Measurements from ENCODE around the gene ASTN2.

Gene ASTN2

GRCh38 chr9:116605060-116605459 lies 809.8 kb downstream of the ASTN2 start:
- in situ Hi-C loops (cut with HindIII; ENCODE audit: low sequenced_read_pairs) = no loop called here

- in situ Hi-C loops (cut with HindIII; ENCODE audit: low sequenced_read_pairs) = no loop called here
Observed at GRCh38 chr9:116604251-116604650, 810.6 kb downstream of the ASTN2 start.

GRCh38 chr9:116599342-116599884 lies 815.4 kb downstream of the ASTN2 start:
- in situ Hi-C loops (cut with HindIII; ENCODE audit: low sequenced_read_pairs) = no loop called here

GRCh38 chr9:116596646-116597045 lies 818.2 kb downstream of the ASTN2 start:
- in situ Hi-C loops (cut with HindIII; ENCODE audit: low sequenced_read_pairs) = no loop called here

- in situ Hi-C loops (cut with HindIII; ENCODE audit: low sequenced_read_pairs) = no loop called here
Observed at GRCh38 chr9:116594547-116594946, 820.3 kb downstream of the ASTN2 start.

- in situ Hi-C loops (cut with HindIII; ENCODE audit: low sequenced_read_pairs) = no loop called here
Observed at GRCh38 chr9:116592970-116593369, 821.9 kb downstream of the ASTN2 start.

- in situ Hi-C loops (cut with HindIII; ENCODE audit: low sequenced_read_pairs) = no loop called here
Observed at GRCh38 chr9:116589392-116590354, 825.2 kb downstream of the ASTN2 start.

GRCh38 chr9:116587919-116588318 lies 826.9 kb downstream of the ASTN2 start:
- in situ Hi-C loops (cut with HindIII; ENCODE audit: low sequenced_read_pairs) = no loop called here

GRCh38 chr9:116585896-116586295 lies 829.0 kb downstream of the ASTN2 start:
- in situ Hi-C loops (cut with HindIII; ENCODE audit: low sequenced_read_pairs) = no loop called here

GRCh38 chr9:116585204-116585603 lies 829.7 kb downstream of the ASTN2 start:
- in situ Hi-C loops (cut with HindIII; ENCODE audit: low sequenced_read_pairs) = no loop called here

GRCh38 chr9:116580853-116581252 lies 834.0 kb downstream of the ASTN2 start:
- in situ Hi-C loops (cut with HindIII; ENCODE audit: low sequenced_read_pairs) = loop anchor here (5.0 kb wide), 2 partner anchors 61 to 79 kb away; no protein-coding TSS in a partner anchor

GRCh38 chr9:116576386-116576785 lies 838.5 kb downstream of the ASTN2 start:
- in situ Hi-C loops (cut with HindIII; ENCODE audit: low sequenced_read_pairs) = no loop called here

- in situ Hi-C loops (cut with HindIII; ENCODE audit: low sequenced_read_pairs) = no loop called here
Observed at GRCh38 chr9:116574027-116574679, 840.7 kb downstream of the ASTN2 start.

- in situ Hi-C loops (cut with HindIII; ENCODE audit: low sequenced_read_pairs) = no loop called here
Observed at GRCh38 chr9:116572095-116572748, 842.6 kb downstream of the ASTN2 start.

- in situ Hi-C loops (cut with HindIII; ENCODE audit: low sequenced_read_pairs) = no loop called here
Observed at GRCh38 chr9:116569111-116569510, 845.7 kb downstream of the ASTN2 start.

GRCh38 chr9:116566677-116567488 lies 848.0 kb downstream of the ASTN2 start:
- in situ Hi-C loops (cut with HindIII; ENCODE audit: low sequenced_read_pairs) = no loop called here

GRCh38 chr9:116565986-116566385 lies 848.9 kb downstream of the ASTN2 start:
- in situ Hi-C loops (cut with HindIII; ENCODE audit: low sequenced_read_pairs) = no loop called here

GRCh38 chr9:116564266-116564793 lies 850.5 kb downstream of the ASTN2 start:
- in situ Hi-C loops (cut with HindIII; ENCODE audit: low sequenced_read_pairs) = no loop called here

GRCh38 chr9:116558818-116559540 lies 855.9 kb downstream of the ASTN2 start:
- in situ Hi-C loops (cut with HindIII; ENCODE audit: low sequenced_read_pairs) = no loop called here

Data from endothelial cell of hepatic sinusoid (primary cell).